Naive thymus-derived CD4-positive, alpha-beta T cell (primary cell): ENCODE results near the gene EID2. TPM values are rescaled to one million over a fixed set of nuclear protein-coding genes. Genes with fewer than 3 reads are reported as not detected.

Experiments
- ATAC-seq: fragments of 150-1000 bp; cut with Tn5 transposase; 2 replicates; pipeline ENCODE4 v1.10.0; 2021; ENCODE audit warnings: mild to moderate bottlenecking, moderate library complexity
- CTCF ChIA-PET: fragments of 350-600 bp; sonication (Branson Sonifier 250); formaldehyde crosslinking; loops from one replicate; lab custom pipeline; 2021; ENCODE audit warnings: antibody characterized with exemption; lab: Charles Lee
- POLR2A ChIA-PET: fragments of 350-600 bp; sonication (Branson Sonifier 250); formaldehyde crosslinking; loops from one replicate; lab custom pipeline; 2021; ENCODE audit warnings: antibody characterized with exemption, inconsistent platforms; lab: Charles Lee
- DNase-seq, 9 donors: peaks; one replicate each; pipeline versions ENCODE4 v3.0.0 to v3.0.0-alpha.2; 2020 to 2022; ENCODE audit warnings: mixed read lengths in 1 of 9
- H3K27ac ChIP-seq: one replicate; pipeline ENCODE4 v1.7.0; 2013; ENCODE audit warnings: mild to moderate bottlenecking, low read depth, low read length, moderate library complexity
- H3K27me3 ChIP-seq, 2 donors: one replicate each; pipeline ENCODE4 v1.7.0; 2013; ENCODE audit warnings: low read length in 2 of 2, mild to moderate bottlenecking in 2 of 2, moderate library complexity in 2 of 2; ENCODE audit not compliant: control insufficient read depth in 2 of 2, insufficient read depth in 2 of 2
- H3K36me3 ChIP-seq, 3 experiments: 1 replicate in 2 of 3; 2 replicates in 1 of 3; pipeline ENCODE4 v1.7.0; 2013; ENCODE audit warnings: low read length in 3 of 3, mild to moderate bottlenecking in 3 of 3, moderate library complexity in 1 of 3; ENCODE audit not compliant: insufficient read depth in 3 of 3, control insufficient read depth in 2 of 3
- H3K4me1 ChIP-seq, 2 donors: one replicate each; pipeline ENCODE4 v1.7.0; 2013; ENCODE audit warnings: low read length in 2 of 2, mild to moderate bottlenecking in 2 of 2, moderate library complexity in 1 of 2; ENCODE audit not compliant: control insufficient read depth in 2 of 2, insufficient read depth in 2 of 2
- H3K4me3 ChIP-seq: 2 replicates; pipeline ENCODE4 v1.7.0; 2013; ENCODE audit warnings: mild to moderate bottlenecking, low read length
- H3K9me3 ChIP-seq, 3 experiments: 1 replicate in 2 of 3; 2 replicates in 1 of 3; pipeline ENCODE4 v1.7.0; 2013; ENCODE audit warnings: low read length in 3 of 3; ENCODE audit not compliant: control insufficient read depth in 2 of 3
- H3K27ac Mint-ChIP-seq, 9 donors: one replicate each; pipeline ENCODE4 v1.8.0; 2020 to 2022; ENCODE audit warnings: mixed read lengths in 9 of 9, mild to moderate bottlenecking in 8 of 9, moderate library complexity in 5 of 9, inconsistent platforms in 2 of 9
- H3K27me3 Mint-ChIP-seq, 5 donors: one replicate each; pipeline ENCODE4 v1.8.0; 2021 to 2022; ENCODE audit warnings: mixed read lengths in 5 of 5, mild to moderate bottlenecking in 1 of 5
- H3K36me3 Mint-ChIP-seq, 5 donors: one replicate each; pipeline ENCODE4 v1.8.0; 2020 to 2022; ENCODE audit warnings: mixed read lengths in 5 of 5, mild to moderate bottlenecking in 3 of 5, inconsistent platforms in 1 of 5
- H3K4me1 Mint-ChIP-seq, 7 donors: one replicate each; pipeline ENCODE4 v1.8.0; 2020 to 2022; ENCODE audit warnings: mixed read lengths in 7 of 7, mild to moderate bottlenecking in 3 of 7, inconsistent platforms in 1 of 7
- H3K4me3 Mint-ChIP-seq, 10 donors: one replicate each; pipeline ENCODE4 v1.8.0; 2020 to 2022; ENCODE audit warnings: mild to moderate bottlenecking in 10 of 10, mixed read lengths in 10 of 10, moderate library complexity in 6 of 10, inconsistent platforms in 2 of 10
- H3K9me3 Mint-ChIP-seq, 11 donors: one replicate each; pipeline ENCODE4 v1.8.0; 2020 to 2022; ENCODE audit warnings: mixed read lengths in 11 of 11, mild to moderate bottlenecking in 4 of 11, inconsistent platforms in 1 of 11, moderate library complexity in 1 of 11
- intact Hi-C, 2 donors: fragments of 100-400 bp; cut with micrococcal nuclease; formaldehyde crosslinking; loops; one replicate each; pipeline ENCODE4 v1.15.1; 2023
- polyA plus RNA-seq, 2 donors: library from polyadenylated mRNA; unstranded; fragments of 300-500 nt; fragmentation: Illumina TruSeq; gene quantifications; one replicate each; pipeline ENCODE4 v1.2.3, GENCODE V29; 2021
- total RNA-seq, 6 experiments: library from RNA in 5 of 6; stranded (reverse) in 5 of 6; gene quantifications; 1 replicate in 5 of 6; 2 replicates in 1 of 6; pipeline ENCODE4 v1.2.3 and lab custom pipeline; 2021 to 2026

The EID2 gene
- total and polyA plus RNA-seq, 7 experiments from 2014 or later: 12.2 to 43.0 (median 19.7) TPM

DNA sequence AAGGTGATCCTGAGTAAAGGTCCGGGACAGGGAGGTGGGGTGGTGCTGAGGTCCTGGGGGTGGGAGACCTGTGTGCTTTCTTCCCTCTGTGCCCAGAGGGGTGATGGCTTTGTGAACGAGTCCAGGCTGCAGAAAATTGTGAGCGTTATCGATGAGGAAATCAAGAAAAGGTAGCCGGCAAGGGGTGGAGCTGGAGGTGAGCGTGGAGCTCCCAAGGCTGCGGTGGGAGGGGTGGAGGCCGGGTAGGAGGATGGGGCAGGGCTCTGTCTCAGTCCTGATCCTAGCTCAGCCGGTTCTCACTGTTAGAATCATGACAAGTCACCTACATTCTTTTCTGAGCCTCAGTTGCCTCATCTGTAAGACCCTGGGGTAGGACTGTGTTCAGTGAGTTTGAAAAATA, 21.0 kb downstream of the EID2 start:
- H3K27ac ChIP-seq: no peak overlapping the region
- ATAC-seq (no peak), DNase-seq (no peak)
- Mint-ChIP-seq H3K27ac (no peak overlapping the region), H3K4me1 (peaks cover 8 to 16% (median 14%) of the 10 kb centered on the region in 7 donors), H3K4me3 (peak overlapping the region in 1 of 10 donors; percentile 1), H3K27me3 (peaks cover 21 to 46% (median 27%) of the 10 kb centered on the region in 5 donors), H3K9me3 (peaks cover 0 to 3% (median 0%) of the 10 kb centered on the region in 11 donors), H3K36me3 (peaks cover 0 to 4% (median 0%) of the 10 kb centered on the region in 5 donors)
- intact Hi-C loops: no loop called here
- CTCF ChIA-PET: interaction anchor here (0.6 to 1.2 kb wide), 3 partner anchors 14 to 443 kb away, joined by 3 read pairs; partner anchors contain the start of gene EID2B
- H3K9me3 ChIP-seq: no peaks in the 10 kb centered on the region
- no peak overlapping the region for H3K4me3 ChIP-seq
- peaks cover 0 to 11% of the 10 kb centered on the region in 2 donors for H3K4me1 ChIP-seq
- peaks cover 3 to 13% of the 10 kb centered on the region in 2 donors for H3K27me3 ChIP-seq
- no peaks in the 10 kb centered on the region for H3K36me3 ChIP-seq
- POLR2A ChIA-PET: no interaction called here

DNA sequence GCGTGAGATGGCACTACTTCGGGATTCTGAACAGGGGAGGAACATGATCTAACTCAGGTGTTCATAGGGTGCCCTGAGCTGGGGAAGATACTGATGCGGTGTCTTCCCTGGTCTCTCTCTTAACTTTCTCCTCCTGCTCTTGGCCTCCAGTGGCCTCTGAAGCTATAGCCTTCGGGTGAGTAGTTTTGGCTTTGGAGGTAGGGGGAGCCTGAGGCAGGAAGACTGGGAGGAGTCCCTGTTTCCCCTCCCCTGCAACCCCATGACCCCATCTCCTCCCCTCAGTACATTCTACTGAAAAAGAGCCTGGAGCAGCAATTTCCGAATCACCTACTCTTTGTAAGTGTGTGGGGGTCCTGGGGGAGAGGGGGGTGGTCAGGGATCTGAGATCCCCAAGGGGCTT, 21.5 kb downstream of the EID2 start:
- Histone ChIP-seq H3K4me3 (no peak overlapping the region), H3K4me1 (peaks cover 0 to 11% of the 10 kb centered on the region in 2 donors), H3K9me3 (no peaks in the 10 kb centered on the region), H3K27ac (no peak overlapping the region), H3K27me3 (peaks cover 3 to 18% of the 10 kb centered on the region in 2 donors), H3K36me3 (no peaks in the 10 kb centered on the region)
- H3K9me3 Mint-ChIP-seq: peaks cover 0 to 3% (median 0%) of the 10 kb centered on the region in 11 donors
- peaks cover 8 to 16% (median 14%) of the 10 kb centered on the region in 7 donors for H3K4me1 Mint-ChIP-seq
- POLR2A ChIA-PET: no interaction called here
- intact Hi-C loops: no loop called here
- CTCF ChIA-PET: interaction anchor here (0.6 to 1.0 kb wide), 2 partner anchors 15 to 444 kb away, joined by 3 read pairs; no protein-coding TSS in a partner anchor
- peaks cover 0 to 4% (median 0%) of the 10 kb centered on the region in 5 donors for H3K36me3 Mint-ChIP-seq
- H3K27ac Mint-ChIP-seq: no peak overlapping the region
- H3K4me3 Mint-ChIP-seq: no peak overlapping the region
- ATAC-seq (no peak), DNase-seq (no peak)
- H3K27me3 Mint-ChIP-seq: peaks cover 21 to 51% (median 32%) of the 10 kb centered on the region in 5 donors

DNA sequence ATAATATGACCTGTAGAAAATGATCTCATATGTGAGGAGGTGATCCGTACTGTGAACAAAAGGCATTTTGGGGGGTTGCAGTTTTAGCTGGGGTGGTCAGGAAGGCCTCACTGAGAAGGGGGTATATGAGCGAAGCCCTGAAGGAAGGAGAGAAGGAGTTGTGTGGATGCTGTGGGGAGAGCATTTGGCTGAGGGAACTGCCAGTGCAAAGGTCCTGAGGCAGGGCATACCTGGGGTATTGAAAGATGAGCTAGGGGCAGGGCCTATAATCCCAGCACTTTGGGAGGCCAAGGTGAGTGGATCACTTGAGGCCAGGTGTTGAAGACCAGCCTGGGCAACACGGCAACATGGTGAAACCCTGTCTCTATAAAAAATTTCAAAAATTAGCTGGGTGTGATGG, 22.5 kb downstream of the EID2 start:
- H3K27me3 ChIP-seq: peaks cover 3 to 18% of the 10 kb centered on the region in 2 donors
- ATAC-seq (no peak), DNase-seq (no peak)
- no peaks in the 10 kb centered on the region for H3K36me3 ChIP-seq
- no peaks in the 10 kb centered on the region for H3K9me3 ChIP-seq
- H3K27ac ChIP-seq: no peak overlapping the region
- H3K4me1 ChIP-seq: peaks cover 0 to 11% of the 10 kb centered on the region in 2 donors
- Mint-ChIP-seq H3K4me3 (peak overlapping the region in 3 of 10 donors; percentile 15 to 43 (median 22)), H3K27me3 (peaks cover 27 to 59% (median 36%) of the 10 kb centered on the region in 5 donors), H3K4me1 (peaks cover 8 to 16% (median 14%) of the 10 kb centered on the region in 7 donors), H3K9me3 (peaks cover 0 to 3% (median 0%) of the 10 kb centered on the region in 11 donors), H3K36me3 (peaks cover 0 to 4% (median 0%) of the 10 kb centered on the region in 5 donors), H3K27ac (peak overlapping the region in 2 of 9 donors; percentile 28 to 52)
- intact Hi-C loops: no loop called here
- ChIA-PET POLR2A (no interaction called here), CTCF (no interaction called here)
- H3K4me3 ChIP-seq: no peak overlapping the region

DNA sequence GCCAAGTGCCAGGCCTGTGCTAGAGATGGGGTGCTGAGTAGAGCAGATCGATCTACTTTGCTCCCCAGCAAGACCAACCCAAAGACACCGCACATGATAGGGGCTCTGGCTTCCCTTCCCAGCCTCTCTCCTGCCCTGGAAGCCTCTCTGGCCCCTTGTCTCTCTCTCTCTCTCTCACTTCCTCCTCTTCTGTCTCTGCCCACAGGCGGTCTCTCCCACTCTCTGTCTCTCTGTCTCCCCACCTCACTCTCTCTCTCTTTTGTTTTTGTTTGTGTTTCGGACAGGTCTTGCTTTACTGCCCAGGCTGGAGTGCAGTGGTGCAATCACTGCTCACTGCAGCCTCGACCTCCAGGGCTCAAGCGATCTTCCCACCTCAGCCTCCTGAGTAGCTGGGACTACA, 23.7 kb downstream of the EID2 start:
- ChIA-PET POLR2A (no interaction called here), CTCF (interaction anchor here (1.5 kb wide), 1 partner anchor 13 kb away, joined by 3 read pairs; no protein-coding TSS in a partner anchor)
- H3K4me1 ChIP-seq: peaks cover 0 to 11% of the 10 kb centered on the region in 2 donors
- Mint-ChIP-seq H3K4me3 (peak overlapping the region; percentile 4 to 87 (median 74)), H3K9me3 (peaks cover 0 to 3% (median 0%) of the 10 kb centered on the region in 11 donors), H3K36me3 (peaks cover 0 to 4% (median 0%) of the 10 kb centered on the region in 5 donors), H3K27ac (peak overlapping the region in 1 of 9 donors; percentile 22), H3K27me3 (peaks cover 30 to 63% (median 36%) of the 10 kb centered on the region in 5 donors), H3K4me1 (peaks cover 8 to 16% (median 14%) of the 10 kb centered on the region in 7 donors)
- DNase-seq (no peak), ATAC-seq (no peak)
- peaks cover 3 to 18% of the 10 kb centered on the region in 2 donors for H3K27me3 ChIP-seq
- no peak overlapping the region for H3K4me3 ChIP-seq
- H3K9me3 ChIP-seq: no peaks in the 10 kb centered on the region
- no peak overlapping the region for H3K27ac ChIP-seq
- intact Hi-C loops: no loop called here
- H3K36me3 ChIP-seq: no peaks in the 10 kb centered on the region

DNA sequence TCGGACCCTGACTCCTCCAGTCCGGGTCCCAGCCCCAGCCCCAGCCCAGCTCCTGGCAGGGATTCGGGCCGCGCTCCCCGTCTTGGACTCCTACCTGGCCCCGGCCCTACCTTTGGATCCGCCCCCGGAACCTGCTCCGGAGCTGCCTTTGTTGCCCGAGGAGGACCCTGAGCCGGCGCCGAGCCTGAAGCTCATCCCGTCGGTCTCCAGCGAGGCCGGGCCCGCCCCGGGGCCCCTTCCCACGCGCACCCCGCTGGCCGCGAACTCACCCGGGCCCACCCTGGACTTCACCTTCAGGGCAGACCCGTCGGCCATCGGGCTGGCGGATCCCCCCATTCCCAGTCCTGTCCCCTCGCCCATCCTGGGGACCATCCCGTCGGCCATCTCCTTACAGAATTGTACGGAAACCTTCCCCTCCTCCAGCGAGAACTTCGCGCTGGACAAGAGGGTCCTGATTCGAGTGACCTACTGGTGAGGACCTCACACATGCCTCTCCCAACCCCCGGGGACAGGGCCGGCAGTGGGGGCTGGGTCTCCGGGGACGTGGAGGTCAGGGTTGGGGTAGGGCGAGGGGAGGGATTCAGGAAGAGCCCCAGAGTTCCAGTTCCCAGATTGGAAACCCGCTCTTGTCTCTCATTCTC, 24.3 kb downstream of the EID2 start:
- peaks cover 8 to 16% (median 14%) of the 10 kb centered on the region in 7 donors for H3K4me1 Mint-ChIP-seq
- Histone ChIP-seq H3K4me1 (peaks cover 0 to 11% of the 10 kb centered on the region in 2 donors), H3K27me3 (peaks cover 3 to 18% of the 10 kb centered on the region in 2 donors), H3K27ac (no peak overlapping the region), H3K4me3 (peak overlapping the region; percentile 50), H3K9me3 (no peaks in the 10 kb centered on the region), H3K36me3 (no peaks in the 10 kb centered on the region)
- peaks cover 30 to 63% (median 36%) of the 10 kb centered on the region in 5 donors for H3K27me3 Mint-ChIP-seq
- H3K36me3 Mint-ChIP-seq: peaks cover 0 to 4% (median 0%) of the 10 kb centered on the region in 5 donors
- ChIA-PET CTCF (interaction anchor here (0.6 to 1.5 kb wide), 2 partner anchors 12 to 409 kb away, joined by 3 read pairs; no protein-coding TSS in a partner anchor), POLR2A (no interaction called here)
- intact Hi-C loops: no loop called here
- ATAC-seq (peak; percentile 32), DNase-seq (peak in 3 of 9 donors; percentile 16 to 37 (median 23))
- H3K4me3 Mint-ChIP-seq: peak overlapping the region; percentile 20 to 87 (median 80)
- peak overlapping the region in 1 of 9 donors; percentile 22 for H3K27ac Mint-ChIP-seq
- H3K9me3 Mint-ChIP-seq: peaks cover 0 to 3% (median 0%) of the 10 kb centered on the region in 11 donors

DNA sequence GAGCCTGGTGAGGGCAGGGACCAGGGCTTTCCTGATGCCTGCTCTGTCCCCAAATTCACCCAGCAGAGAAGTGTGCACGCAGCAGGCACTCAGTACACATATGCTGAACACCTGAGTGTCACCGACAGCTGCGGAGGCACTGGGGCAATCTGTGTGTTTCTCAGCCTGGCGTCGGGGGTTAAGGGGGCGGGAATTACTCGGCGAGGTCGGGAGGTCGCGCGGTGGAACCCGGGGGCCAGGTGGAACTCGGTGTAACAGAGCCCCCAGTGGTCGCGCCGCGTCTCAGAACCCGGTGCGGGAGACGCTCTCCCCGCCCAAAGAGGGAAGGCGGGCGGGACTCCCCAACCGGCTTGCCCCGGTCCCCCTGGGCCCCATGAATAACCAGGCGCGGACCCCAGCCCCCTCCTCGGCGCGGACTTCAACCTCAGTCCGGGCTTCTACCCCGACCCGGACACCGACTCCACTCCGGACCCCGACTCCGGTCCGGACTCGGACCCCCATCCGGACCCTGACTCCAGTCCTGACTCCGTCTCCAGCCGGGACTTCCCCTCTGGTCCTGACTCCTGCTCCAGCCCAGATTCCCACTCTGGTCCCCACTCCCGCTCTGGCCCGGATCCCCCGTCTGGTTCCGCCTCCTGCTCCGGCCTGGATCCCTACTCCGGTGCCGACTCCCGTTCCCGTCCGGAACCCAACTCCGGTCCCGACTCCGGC, 25.0 kb downstream of the EID2 start, which contains the start of gene SELENOV:
Gene SELENOV (plus strand): TSS at position 300 of the 711 bp plus-strand sequence. CDS start 74 bp downstream, at position 374.
- DNase-seq (peak in 3 of 9 donors; percentile 20 to 23 (median 22)), ATAC-seq (peak; percentile 47)
- Mint-ChIP-seq H3K27me3 (peaks cover 30 to 63% (median 36%) of the 10 kb centered on the region in 5 donors), H3K4me3 (peak within 1 kb of the TSS; percentile 65 to 87 (median 81)), H3K9me3 (peaks cover 0 to 3% (median 0%) of the 10 kb centered on the region in 11 donors), H3K36me3 (peaks cover 0 to 4% (median 0%) of the 10 kb centered on the region in 5 donors), H3K4me1 (peaks cover 8 to 16% (median 14%) of the 10 kb centered on the region in 7 donors), H3K27ac (peak within 1 kb of the TSS in 1 of 9 donors; percentile 70)
- H3K4me3 ChIP-seq: peak within 1 kb of the TSS; percentile 50
- intact Hi-C loops: no loop called here
- ChIA-PET POLR2A (interaction anchor here (0.6 kb wide), 1 partner anchor 393 kb away, joined by 3 read pairs; no protein-coding TSS in a partner anchor), CTCF (interaction anchor here (0.7 to 1.5 kb wide), 2 partner anchors 12 to 29 kb away, joined by 3 read pairs; no protein-coding TSS in a partner anchor)
- H3K27ac ChIP-seq: no peak within 1 kb of the TSS
- H3K9me3 ChIP-seq: no peaks in the 10 kb centered on the region
- no peaks in the 10 kb centered on the region for H3K36me3 ChIP-seq
- H3K4me1 ChIP-seq: peaks cover 0 to 11% of the 10 kb centered on the region in 2 donors
- H3K27me3 ChIP-seq: peaks cover 3 to 18% of the 10 kb centered on the region in 2 donors
